Brain pericyte (primary cell): Measurements from ENCODE around the gene CENPK.
"Not testable (repeated sequence)": the region's sequence is repeated elsewhere in the genome, so short reads cannot be mapped to it uniquely, and the experiment has no call there.

Source experiments
- DNase-seq: peaks from one replicate; pipeline ENCODE4 v3.0.0-alpha.2; 2012; ENCODE audit warnings: low read depth, low spot score

The CENPK gene

GRCh38 chr5:65508978-65509377 lies 54.0 kb downstream of the CENPK start:
- DNase-seq = no peak

- DNase-seq = no peak
Measured at GRCh38 chr5:65506961-65507360, 56.0 kb downstream of the CENPK start.

- DNase-seq = no peak
Measured at GRCh38 chr5:65489119-65489518, 73.8 kb downstream of the CENPK start.

- not testable (repeated sequence) for DNase-seq
Measured at GRCh38 chr5:65488038-65488687, 74.8 kb downstream of the CENPK start.

GRCh38 chr5:65486803-65487202 lies 76.2 kb downstream of the CENPK start:
- DNase-seq = not testable (repeated sequence)

- no peak for DNase-seq
Measured at GRCh38 chr5:65485405-65485804, 77.6 kb downstream of the CENPK start.

GRCh38 chr5:65483546-65484346 lies 79.2 kb downstream of the CENPK start:
- DNase-seq = peak; percentile 21

GRCh38 chr5:65482736-65483545 lies 80.0 kb downstream of the CENPK start:
- peak; percentile 6 for DNase-seq

- peak; percentile 25 for DNase-seq
Measured at GRCh38 chr5:65482296-65482735, 80.7 kb downstream of the CENPK start.

- peak; percentile 86 for DNase-seq
Measured at GRCh38 chr5:65481635-65482295, 81.2 kb downstream of the CENPK start, which contains the start of gene ADAMTS6. TSS of gene ADAMTS6 (minus strand) at chr5:65481920. CDS start at chr5:65473673, 8,247 bp downstream.

- no peak for DNase-seq
Measured at GRCh38 chr5:65481171-65481581, 81.8 kb downstream of the CENPK start.

GRCh38 chr5:65480306-65480865 lies 82.6 kb downstream of the CENPK start:
- DNase-seq = peak; percentile 47

- no peak for DNase-seq
Measured at GRCh38 chr5:65479527-65479926, 83.4 kb downstream of the CENPK start.

- DNase-seq = no peak
Measured at GRCh38 chr5:65478336-65478735, 84.6 kb downstream of the CENPK start.

GRCh38 chr5:65475895-65476294 lies 87.1 kb downstream of the CENPK start:
- no peak for DNase-seq

GRCh38 chr5:65475336-65475735 lies 87.6 kb downstream of the CENPK start:
- no peak for DNase-seq

GRCh38 chr5:65474130-65474711 lies 88.7 kb downstream of the CENPK start:
- no peak for DNase-seq

GRCh38 chr5:65468633-65469032 lies 94.3 kb downstream of the CENPK start:
- no peak for DNase-seq
